Endometrial microvascular endothelial cells (primary cell): Measurements from ENCODE around the gene MIPOL1. TPM values are rescaled to one million over a fixed set of nuclear protein-coding genes. Genes with fewer than 3 reads are reported as not detected.
"Not testable (repeated sequence)": the region's sequence is repeated elsewhere in the genome, so short reads cannot be mapped to it uniquely, and the experiment has no call there.

Experiments used
- in situ Hi-C: cut with HindIII; loops from 2 replicates; pipeline ENCODE4 v1.10.0; 2017; ENCODE audit warnings: low sequenced_read_pairs, low pct_unique_long_range_greater_than_20kb; ENCODE audit errors: inconsistent ontology term
- total RNA-seq: library from RNA; depleted of rRNA; stranded (reverse); fragments of >200 nt; gene quantifications from one replicate; pipeline ENCODE4 v1.2.3, GENCODE V29; 2015; ENCODE audit errors: inconsistent ontology term

MIPOL1 gene
- total RNA-seq, 1 donor from 2014 or later, result 7.2 TPM

GRCh38 chr14:37223947-37224474 is 26.3 kb downstream of the MIPOL1 start:
- in situ Hi-C loops, result no loop called here

GRCh38 chr14:37225668-37226067 is 27.9 kb downstream of the MIPOL1 start:
- in situ Hi-C loops, result not testable (repeated sequence)

GRCh38 chr14:37230551-37231194 is 32.9 kb downstream of the MIPOL1 start:
- in situ Hi-C loops, result no loop called here

- in situ Hi-C loops, result no loop called here
Observed at GRCh38 chr14:37232907-37233481, 35.3 kb downstream of the MIPOL1 start.

- in situ Hi-C loops, result no loop called here
Observed at GRCh38 chr14:37234222-37234621, 36.5 kb downstream of the MIPOL1 start.

GRCh38 chr14:37236044-37236443 is 38.3 kb downstream of the MIPOL1 start:
- in situ Hi-C loops, result not testable (repeated sequence)

- in situ Hi-C loops, result no loop called here
Observed at GRCh38 chr14:37237094-37237493, 39.4 kb downstream of the MIPOL1 start.

- in situ Hi-C loops, result no loop called here
Observed at GRCh38 chr14:37237735-37238200, 40.0 kb downstream of the MIPOL1 start.

GRCh38 chr14:37241198-37241597 is 43.5 kb downstream of the MIPOL1 start:
- in situ Hi-C loops, result no loop called here

GRCh38 chr14:37246427-37246829 is 48.7 kb downstream of the MIPOL1 start:
- in situ Hi-C loops, result no loop called here

GRCh38 chr14:37247791-37248461 is 50.2 kb downstream of the MIPOL1 start:
- in situ Hi-C loops, result no loop called here

GRCh38 chr14:37251775-37252174 is 54.0 kb downstream of the MIPOL1 start:
- in situ Hi-C loops, result no loop called here

GRCh38 chr14:37252434-37252833 is 54.7 kb downstream of the MIPOL1 start:
- in situ Hi-C loops, result no loop called here

- in situ Hi-C loops, result no loop called here
Observed at GRCh38 chr14:37253905-37254304, 56.2 kb downstream of the MIPOL1 start.

- in situ Hi-C loops, result no loop called here
Observed at GRCh38 chr14:37254411-37254947, 56.7 kb downstream of the MIPOL1 start.

GRCh38 chr14:37257501-37258070 is 59.8 kb downstream of the MIPOL1 start:
- in situ Hi-C loops, result no loop called here

GRCh38 chr14:37262649-37263048 is 64.9 kb downstream of the MIPOL1 start:
- in situ Hi-C loops, result no loop called here

GRCh38 chr14:37263656-37264236 is 66.0 kb downstream of the MIPOL1 start:
- in situ Hi-C loops, result no loop called here

- in situ Hi-C loops, result no loop called here
Observed at GRCh38 chr14:37268788-37269187, 71.1 kb downstream of the MIPOL1 start.
